H1 (cell line): ENCODE results near the gene FKBP8. TPM values are rescaled to one million over a fixed set of nuclear protein-coding genes. Genes with fewer than 3 reads are reported as not detected.

Experiments
- CTCF ChIA-PET: fragments of 300-600 bp; sonication (Branson Sonifier 250); formaldehyde crosslinking; loops from one replicate; lab custom pipeline; 2021; ENCODE audit not compliant: partially characterized antibody; lab: Charles Lee
- POLR2A ChIA-PET: fragments of 300-600 bp; sonication (Branson Sonifier 250); formaldehyde crosslinking; loops from one replicate; lab custom pipeline; 2021; ENCODE audit warnings: inconsistent platforms; ENCODE audit not compliant: partially characterized antibody; lab: Charles Lee
- DNase-seq, 2 experiments: peaks; one replicate each; pipeline versions ENCODE4 v3.0.0 to v3.0.0-alpha.2; 2010 to 2022; ENCODE audit warnings: low spot score in 2 of 2, low read depth in 1 of 2, mixed read lengths in 1 of 2
- FAIRE-seq: peaks from 2 replicates; lab custom pipeline; 2011; peaks lifted over from hg19 to GRCh38; lab: Jason Lieb, UNC
- H2AFZ ChIP-seq: 2 replicates; pipeline ENCODE4 v1.8.1; 2012; ENCODE audit warnings: low read length, inconsistent platforms
- H2AK5ac ChIP-seq: 2 replicates; pipeline ENCODE4 v1.6.1; 2013; ENCODE audit warnings: low read depth, low read length
- H2BK120ac ChIP-seq: replicated peaks from 2 replicates; pipeline ENCODE3; 2013; ENCODE audit warnings: low read depth, low read length, inconsistent platforms
- H2BK12ac ChIP-seq: 2 replicates; pipeline ENCODE4 v1.6.1; 2013; ENCODE audit warnings: low read depth, low read length
- H2BK15ac ChIP-seq: 2 replicates; pipeline ENCODE4 v1.6.1; 2013; ENCODE audit warnings: low read length
- H2BK20ac ChIP-seq: 2 replicates; pipeline ENCODE4 v1.6.1; 2013; ENCODE audit warnings: low read length
- H2BK5ac ChIP-seq: 2 replicates; pipeline ENCODE4 v1.6.1; 2013; ENCODE audit warnings: low read depth, low read length
- H3K14ac ChIP-seq: 2 replicates; pipeline ENCODE4 v1.6.1; 2013; ENCODE audit warnings: inconsistent platforms; ENCODE audit not compliant: insufficient read length
- H3K18ac ChIP-seq: 2 replicates; pipeline ENCODE4 v1.6.1; 2013; ENCODE audit warnings: low read length; ENCODE audit errors: extremely low read depth
- H3K23ac ChIP-seq: 2 replicates; pipeline ENCODE4 v1.6.1; 2013; ENCODE audit warnings: inconsistent platforms; ENCODE audit not compliant: insufficient read length
- H3K23me2 ChIP-seq: 2 replicates; pipeline ENCODE4 v1.6.1; 2013; ENCODE audit warnings: low read depth, low read length
- H3K27ac ChIP-seq: 2 replicates; pipeline ENCODE4 v1.6.1; 2011; ENCODE audit warnings: low read depth, low read length, inconsistent platforms
- H3K27me3 ChIP-seq, 4 experiments: replicated peaks in 1 of 4; 1 replicate in 1 of 4; 2 replicates in 3 of 4; pipeline versions ENCODE4 v1.6.1 to v1.8.1; 2011 to 2013; ENCODE audit warnings: low read length in 3 of 4, mild to moderate bottlenecking in 3 of 4, inconsistent platforms in 2 of 4, mixed read lengths in 2 of 4, moderate library complexity in 1 of 4; ENCODE audit not compliant: control insufficient read depth in 3 of 4, insufficient read depth in 3 of 4; ENCODE audit errors: extremely low read depth in 1 of 4
- H3K36me3 ChIP-seq, 4 experiments: 2 replicates each; pipeline versions ENCODE4 v1.6.1 to v1.8.1; 2011 to 2013; ENCODE audit warnings: mild to moderate bottlenecking in 4 of 4, low read length in 3 of 4, moderate library complexity in 2 of 4, control low read depth in 1 of 4, inconsistent platforms in 1 of 4; ENCODE audit not compliant: insufficient read depth in 4 of 4, control insufficient read depth in 2 of 4
- H3K4ac ChIP-seq: replicated peaks from 2 replicates; pipeline ENCODE3; 2013; ENCODE audit warnings: low read length, low read depth, mixed read lengths, inconsistent platforms; ENCODE audit not compliant: insufficient read length
- H3K4me1 ChIP-seq, 4 experiments: replicated peaks in 1 of 4; 1 replicate in 1 of 4; 2 replicates in 3 of 4; pipeline versions ENCODE4 v1.6.1 to v1.8.1; 2011 to 2013; ENCODE audit warnings: low read length in 3 of 4, inconsistent platforms in 2 of 4, mixed read lengths in 1 of 4; ENCODE audit not compliant: insufficient read depth in 4 of 4, control insufficient read depth in 3 of 4
- H3K4me2 ChIP-seq, 2 experiments: 2 replicates each; pipeline versions ENCODE4 v1.6.1 to v1.8.1; 2011 to 2013; ENCODE audit warnings: low read depth in 2 of 2, low read length in 2 of 2, control low read depth in 1 of 2, inconsistent platforms in 1 of 2, mild to moderate bottlenecking in 1 of 2; ENCODE audit not compliant: insufficient read depth in 1 of 2
- H3K4me3 ChIP-seq, 4 experiments: fragments of 200-600, 300-600 bp in 1 of 4; sonication (generic), shearing (Covaris generic), sonication (Bioruptor Twin) in 1 of 4; 2 replicates each; pipeline versions ENCODE4 v1.5.1 to v1.8.1; 2011 to 2016; ENCODE audit warnings: low read length in 4 of 4, low read depth in 3 of 4, control low read depth in 2 of 4, inconsistent platforms in 2 of 4, mild to moderate bottlenecking in 2 of 4, mixed read lengths in 1 of 4, moderate library complexity in 1 of 4; ENCODE audit not compliant: insufficient read depth in 2 of 4; ENCODE audit errors: extremely low read depth in 1 of 4
- H3K56ac ChIP-seq: replicated peaks from 2 replicates; pipeline ENCODE3; 2013; ENCODE audit warnings: low read depth, mild to moderate bottlenecking, mixed read lengths, low read length, inconsistent platforms; ENCODE audit not compliant: insufficient read length
- H3K79me1 ChIP-seq: 2 replicates; pipeline ENCODE4 v1.6.1; 2013; ENCODE audit warnings: low read depth, low read length, control low read depth
- H3K79me2 ChIP-seq, 2 experiments: 2 replicates each; pipeline versions ENCODE4 v1.6.1 to v1.8.1; 2012 to 2013; ENCODE audit warnings: low read length in 2 of 2, mild to moderate bottlenecking in 2 of 2, inconsistent platforms in 1 of 2; ENCODE audit not compliant: insufficient read depth in 2 of 2, control insufficient read depth in 1 of 2
- H3K9ac ChIP-seq, 4 experiments: replicated peaks in 1 of 4; 1 replicate in 1 of 4; 2 replicates in 3 of 4; pipeline versions ENCODE4 v1.6.1 to v1.8.1; 2011 to 2013; ENCODE audit warnings: low read depth in 3 of 4, low read length in 3 of 4, control low read depth in 2 of 4, mild to moderate bottlenecking in 2 of 4, moderate library complexity in 2 of 4, inconsistent platforms in 1 of 4; ENCODE audit errors: extremely low read depth in 1 of 4
- H3K9me3 ChIP-seq, 2 experiments: 2 replicates each; pipeline versions ENCODE4 v1.6.1 to v1.8.1; 2012 to 2013; ENCODE audit warnings: mild to moderate bottlenecking in 2 of 2, moderate library complexity in 2 of 2, control low read depth in 1 of 2, inconsistent platforms in 1 of 2, low read depth in 1 of 2, low read length in 1 of 2, mixed read lengths in 1 of 2; ENCODE audit not compliant: insufficient read depth in 2 of 2
- H4K20me1 ChIP-seq, 2 experiments: replicated peaks in 1 of 2; 2 replicates each; pipeline versions ENCODE3 to v1.8.1; 2011 to 2013; ENCODE audit warnings: inconsistent platforms in 2 of 2, low read length in 2 of 2, mild to moderate bottlenecking in 1 of 2; ENCODE audit not compliant: insufficient read depth in 2 of 2, control insufficient read depth in 1 of 2
- H4K5ac ChIP-seq: 2 replicates; pipeline ENCODE4 v1.6.1; 2013; ENCODE audit warnings: low read length, low read depth, mixed read lengths, inconsistent platforms; ENCODE audit not compliant: insufficient read length
- H4K8ac ChIP-seq: 2 replicates; pipeline ENCODE4 v1.8.0; 2013; ENCODE audit warnings: mild to moderate bottlenecking, moderate library complexity, low read length, inconsistent platforms; ENCODE audit not compliant: insufficient read depth; ENCODE audit errors: extremely low read depth
- H4K91ac ChIP-seq: replicated peaks from 2 replicates; pipeline ENCODE3; 2013; ENCODE audit warnings: low read length, mixed read lengths, inconsistent platforms; ENCODE audit not compliant: insufficient read length
- CBX8 ChIP-seq: fragments of 300-800, 300-1000 bp; sonication (generic); IDR thresholded peaks from 2 replicates; pipeline ENCODE4 v1.7.1; 2016; ENCODE audit warnings: low read depth, low read length, borderline replicate concordance
- CREB1 ChIP-seq: IDR thresholded peaks from 2 replicates; pipeline ENCODE4 v1.6.1; 2012; ENCODE audit warnings: inconsistent platforms
- CTBP2 ChIP-seq: IDR thresholded peaks from 2 replicates; pipeline ENCODE4 v1.7.0; 2011; ENCODE audit warnings: borderline replicate concordance, mild to moderate bottlenecking, moderate library complexity, mixed read lengths, low read length; ENCODE audit not compliant: insufficient read depth, insufficient read length
- JUND ChIP-seq: IDR thresholded peaks from 2 replicates; pipeline ENCODE4 v1.6.1; 2011; ENCODE audit warnings: mild to moderate bottlenecking, improper control_type of control experiment, low read length
- PHF8 ChIP-seq: fragments of 200-600 bp; sonication (generic); conservative IDR thresholded peaks from 2 replicates; pipeline ENCODE4 v1.7.1; 2012; ENCODE audit warnings: low read depth, mild to moderate bottlenecking, inconsistent platforms, low read length, moderate library complexity
- POLR2AphosphoS5 ChIP-seq: IDR thresholded peaks from 2 replicates; pipeline ENCODE4 v1.6.1; 2011; ENCODE audit warnings: low read depth, low read length
- RFX5 ChIP-seq: IDR thresholded peaks from 2 replicates; pipeline ENCODE4 v1.6.1; 2011; ENCODE audit warnings: low read depth, low read length, improper control_type of control experiment, borderline replicate concordance
- RNF2 ChIP-seq: fragments of 200-900, 300-1000 bp; sonication (generic); IDR thresholded peaks from 2 replicates; pipeline ENCODE4 v1.7.1; 2016; ENCODE audit warnings: borderline replicate concordance, low read depth, mild to moderate bottlenecking, antibody characterized with exemption, low read length; ENCODE audit not compliant: poor library complexity, severe bottlenecking; ENCODE audit errors: missing control alignments
- RXRA ChIP-seq: IDR thresholded peaks from 2 replicates; pipeline ENCODE4 v1.6.1; 2011; ENCODE audit warnings: low read depth, mild to moderate bottlenecking, low read length, moderate library complexity; ENCODE audit not compliant: insufficient read depth
- SAP30 ChIP-seq: fragments of 300-600 bp; sonication (generic); IDR thresholded peaks from 2 replicates; pipeline ENCODE4 v1.7.1; 2012; ENCODE audit warnings: low read length, moderate library complexity, mild to moderate bottlenecking, inconsistent platforms; ENCODE audit not compliant: insufficient read depth, insufficient replicate concordance
- SIX5 ChIP-seq: IDR thresholded peaks from 2 replicates; pipeline ENCODE4 v1.6.1; 2011; ENCODE audit warnings: mild to moderate bottlenecking, low read depth, low read length
- TAF7 ChIP-seq: optimal IDR thresholded peaks from 2 replicates; pipeline ENCODE3; 2011; ENCODE audit warnings: low read depth, mild to moderate bottlenecking, inconsistent platforms, low read length, moderate library complexity, borderline replicate concordance
- TEAD4 ChIP-seq: IDR thresholded peaks from 2 replicates; pipeline ENCODE4 v1.6.1; 2012; ENCODE audit warnings: low read depth, low read length, inconsistent platforms, mixed read lengths
- WGBS, 2 experiments: shearing (Covaris generic) in 1 of 2; methylation state at CpG; one replicate each; pipeline versions ENCODE4 v1.1.6 to v1.1.7; 2013 to 2015; ENCODE audit warnings: low lambda C conversion rate in 2 of 2, mixed read lengths in 2 of 2, inconsistent platforms in 1 of 2, low coverage in 1 of 2, missing lambda C conversion rate in 1 of 2; ENCODE audit not compliant: insufficient replicate concordance in 2 of 2, insufficient coverage in 1 of 2, insufficient read length in 1 of 2; ENCODE audit errors: extremely low coverage in 1 of 2, missing lambda C conversion rate in 1 of 2; 5-methylcytosine and 5-hydroxymethylcytosine counted together
- polyA plus RNA-seq, 7 experiments: library from polyadenylated mRNA; depleted of rRNA in 3 of 7; stranded (reverse) in 5 of 7; unstranded in 2 of 7; fragments of >200 nt in 5 of 7; fragments of 200-250 nt in 2 of 7; gene quantifications; 1 replicate in 5 of 7; 2 replicates in 1 of 7; 4 replicates in 1 of 7; pipeline versions ENCODE4 v1.2.1 to v1.2.3, GENCODE V29; 2011 to 2013; ENCODE audit warnings: missing spikeins in 2 of 7, mixed read lengths in 2 of 7
- total RNA-seq: library from RNA; stranded (reverse); fragmentation: NEBNext Ultra II Directional; extraction: Animal tissue kit (Norgen Biotek cat#: 25700); gene quantifications from 2 replicates; pipeline ENCODE4 v1.2.1, GENCODE V29; 2021
- TF ChIP-seq, protein P1 (sequence below): IDR thresholded peaks from 2 replicates; pipeline ENCODE4 v1.6.1; 2012; ENCODE audit warnings: inconsistent platforms

The FKBP8 gene
- total and polyA plus RNA-seq, 2 of the 8 experiments (the other 6 are each of a cell fraction or from before 2014, with no cell fraction given) = 264 to 309 TPM

DNA sequence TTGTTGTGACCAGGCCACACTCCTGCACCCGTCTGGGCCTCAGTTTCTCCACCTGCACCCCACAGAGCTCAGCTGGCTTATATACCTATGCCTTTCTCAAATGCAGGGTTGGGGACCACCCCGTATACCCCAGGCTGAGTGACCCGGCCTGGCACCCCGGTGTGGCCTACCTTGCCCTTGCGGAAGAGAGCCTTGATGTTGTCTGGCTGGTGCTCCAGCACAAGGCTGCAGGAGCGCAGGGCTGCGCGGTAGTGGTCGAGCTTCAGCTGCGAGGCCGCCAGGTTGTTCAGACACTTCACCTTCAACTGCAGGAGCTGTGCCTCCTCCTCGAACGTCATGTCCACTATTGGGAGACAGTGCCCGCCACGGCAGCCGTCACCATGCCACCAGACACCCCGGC, 5.9 kb downstream of the FKBP8 start:
- H3K36me3 ChIP-seq = peaks cover 19 to 71% (median 40%) of the 10 kb centered on the region in 4 experiments
- TF ChIP-seq CBX8 = no peak
- no peak for TF ChIP-seq POLR2AphosphoS5
- no peak for TF ChIP-seq CREB1
- TF ChIP-seq SIX5 = no peak
- TF ChIP-seq TEAD4 = no peak
- TF ChIP-seq CTBP2 = no peak
- TF ChIP-seq SAP30 = no peak
- no peak for TF ChIP-seq RFX5
- no peak for TF ChIP-seq RNF2
- TF ChIP-seq, protein P1, sequence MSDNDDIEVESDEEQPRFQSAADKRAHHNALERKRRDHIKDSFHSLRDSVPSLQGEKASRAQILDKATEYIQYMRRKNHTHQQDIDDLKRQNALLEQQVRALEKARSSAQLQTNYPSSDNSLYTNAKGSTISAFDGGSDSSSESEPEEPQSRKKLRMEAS = no peak
- no peak for TF ChIP-seq RXRA
- TF ChIP-seq PHF8 = no peak
- TF ChIP-seq JUND = no peak
- TF ChIP-seq TAF7 = no peak

More for the DNA sequence above, 5.9 kb downstream of the FKBP8 start:
- no peak overlapping the region for H3K27ac ChIP-seq
- peaks cover 2% of the 10 kb centered on the region for H3K23me2 ChIP-seq
- 96% methylated on average over 17 of the region's 17 CpGs; no CpG with 5 or more reads in 1 of the 2 experiments for WGBS, 2 experiments
- H2BK20ac ChIP-seq = no peak overlapping the region
- H3K4me2 ChIP-seq = no peak overlapping the region
- H2AK5ac ChIP-seq = no peak overlapping the region
- H3K79me2 ChIP-seq = peaks cover 0 to 14% of the 10 kb centered on the region in 2 experiments; a peak in 2 of 4 replicates
- no peak overlapping the region for H2BK120ac ChIP-seq
- H2BK12ac ChIP-seq = no peak overlapping the region
- no peak overlapping the region for H2AFZ ChIP-seq
- H3K4ac ChIP-seq = no peak overlapping the region
- DNase-seq = no peak
- H3K4me3 ChIP-seq = no peak overlapping the region
- H4K8ac ChIP-seq = no peak overlapping the region
- no peak overlapping the region for H3K56ac ChIP-seq
- H3K23ac ChIP-seq = no peak overlapping the region
- H4K5ac ChIP-seq = no peak overlapping the region
- H3K27me3 ChIP-seq = no peaks in the 10 kb centered on the region
- no peaks in the 10 kb centered on the region; the same call in 1 of the 2 replicates for H3K79me1 ChIP-seq
- H3K14ac ChIP-seq = no peak overlapping the region
- H4K20me1 ChIP-seq = peaks cover 2 to 4% of the 10 kb centered on the region in 2 experiments
- 0 out of 7 replicates have a peak, but pooled peaks cover 0 to 3% (median 0%) of the 10 kb centered on the region in 4 experiments for H3K4me1 ChIP-seq
- no peak overlapping the region for H2BK5ac ChIP-seq
- H4K91ac ChIP-seq = no peak overlapping the region
- H3K9ac ChIP-seq = no peak overlapping the region
- no peak for FAIRE-seq
- H2BK15ac ChIP-seq = no peak overlapping the region
- POLR2A ChIA-PET = interaction anchor here (0.6 to 3.5 kb wide), 7 partner anchors 8 to 256 kb away, joined by 3 to 22 read pairs (median 3); partner anchors contain the start of genes ELL and JUND
- H3K9me3 ChIP-seq = no peaks in the 10 kb centered on the region
- H3K18ac ChIP-seq = no peak overlapping the region
- CTCF ChIA-PET = no interaction called here
